Measurements from ENCODE around the gene GLS.

GRCh38 chr2:190977505-190977904 lies 96.9 kb downstream of the GLS start:
- TF ChIP-seq POLR2A (IDR thresholded peaks at IDR 0.05; ENCODE audit: low read depth, low read length), result peak; percentile 67
- peak; percentile 86 for TF ChIP-seq POLR2AphosphoS5 (IDR thresholded peaks at IDR 0.05; ENCODE audit: low read depth, low read length)
- TF ChIP-seq TAF1 (IDR thresholded peaks at IDR 0.05; ENCODE audit: borderline replicate concordance, low read depth, low read length), result no peak
